C4-2B (cell line): ENCODE measurements around the gene DIABLO.

Experiments
- H3K27ac ChIP-seq: fragments of 450-650 bp; 2 replicates; pipeline ENCODE4 v1.5.1; 2017
- ZFX ChIP-seq: fragments of 450-650 bp; IDR thresholded peaks from 2 replicates; pipeline ENCODE4 v1.6.1; 2017
- TF ChIP-seq, protein P1 (sequence below): fragments of 450-650 bp; conservative IDR thresholded peaks from 2 replicates; pipeline ENCODE4 v1.5.1; 2017; ENCODE audit warnings: mild to moderate bottlenecking

DIABLO gene

DNA sequence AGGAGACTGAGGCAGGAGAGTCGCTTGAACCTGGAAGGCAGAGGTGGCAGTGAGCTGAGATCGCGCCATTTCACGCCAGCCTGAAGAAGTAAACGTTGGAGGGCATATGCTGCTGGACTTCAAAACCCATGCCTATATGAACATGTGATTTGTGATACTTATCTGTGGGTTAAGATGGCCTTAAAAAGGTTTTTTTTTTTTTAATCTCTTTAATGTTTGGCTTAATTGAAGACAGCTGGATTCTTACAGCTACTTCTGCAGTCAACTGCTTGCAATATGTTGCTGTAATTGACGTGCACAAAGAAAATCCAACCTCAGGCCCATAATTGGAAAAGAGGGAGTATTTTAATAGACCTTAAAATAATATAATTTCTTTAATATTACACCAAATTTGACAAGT is 23.8 kb downstream of the DIABLO start:
- TF ChIP-seq, protein P1, sequence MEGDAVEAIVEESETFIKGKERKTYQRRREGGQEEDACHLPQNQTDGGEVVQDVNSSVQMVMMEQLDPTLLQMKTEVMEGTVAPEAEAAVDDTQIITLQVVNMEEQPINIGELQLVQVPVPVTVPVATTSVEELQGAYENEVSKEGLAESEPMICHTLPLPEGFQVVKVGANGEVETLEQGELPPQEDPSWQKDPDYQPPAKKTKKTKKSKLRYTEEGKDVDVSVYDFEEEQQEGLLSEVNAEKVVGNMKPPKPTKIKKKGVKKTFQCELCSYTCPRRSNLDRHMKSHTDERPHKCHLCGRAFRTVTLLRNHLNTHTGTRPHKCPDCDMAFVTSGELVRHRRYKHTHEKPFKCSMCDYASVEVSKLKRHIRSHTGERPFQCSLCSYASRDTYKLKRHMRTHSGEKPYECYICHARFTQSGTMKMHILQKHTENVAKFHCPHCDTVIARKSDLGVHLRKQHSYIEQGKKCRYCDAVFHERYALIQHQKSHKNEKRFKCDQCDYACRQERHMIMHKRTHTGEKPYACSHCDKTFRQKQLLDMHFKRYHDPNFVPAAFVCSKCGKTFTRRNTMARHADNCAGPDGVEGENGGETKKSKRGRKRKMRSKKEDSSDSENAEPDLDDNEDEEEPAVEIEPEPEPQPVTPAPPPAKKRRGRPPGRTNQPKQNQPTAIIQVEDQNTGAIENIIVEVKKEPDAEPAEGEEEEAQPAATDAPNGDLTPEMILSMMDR: no peak
- TF ChIP-seq ZFX: no peak
- H3K27ac ChIP-seq: no peak overlapping the region

DNA sequence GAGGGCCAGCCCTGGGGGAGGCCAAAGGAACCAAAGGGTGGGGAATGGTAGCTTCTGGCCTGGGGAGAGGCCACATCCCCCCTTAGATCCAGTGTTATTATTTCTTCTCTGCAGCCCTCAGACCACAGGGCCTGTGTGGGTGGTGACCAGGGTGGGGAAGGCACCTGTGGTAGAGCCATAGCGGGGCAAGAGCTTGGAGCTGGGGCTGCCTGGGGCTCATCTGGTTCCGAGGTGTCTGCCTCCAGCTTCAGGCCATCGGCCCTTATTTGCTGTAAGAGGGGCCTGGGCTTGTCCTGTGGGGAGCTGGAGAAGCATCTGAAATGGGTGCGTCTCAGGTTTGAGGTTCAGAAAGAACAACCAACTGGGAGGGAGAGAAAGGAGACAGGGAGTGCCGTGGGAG is 24.5 kb downstream of the DIABLO start:
- no peak for TF ChIP-seq ZFX
- TF ChIP-seq, protein P1: no peak
- H3K27ac ChIP-seq: no peak overlapping the region

DNA sequence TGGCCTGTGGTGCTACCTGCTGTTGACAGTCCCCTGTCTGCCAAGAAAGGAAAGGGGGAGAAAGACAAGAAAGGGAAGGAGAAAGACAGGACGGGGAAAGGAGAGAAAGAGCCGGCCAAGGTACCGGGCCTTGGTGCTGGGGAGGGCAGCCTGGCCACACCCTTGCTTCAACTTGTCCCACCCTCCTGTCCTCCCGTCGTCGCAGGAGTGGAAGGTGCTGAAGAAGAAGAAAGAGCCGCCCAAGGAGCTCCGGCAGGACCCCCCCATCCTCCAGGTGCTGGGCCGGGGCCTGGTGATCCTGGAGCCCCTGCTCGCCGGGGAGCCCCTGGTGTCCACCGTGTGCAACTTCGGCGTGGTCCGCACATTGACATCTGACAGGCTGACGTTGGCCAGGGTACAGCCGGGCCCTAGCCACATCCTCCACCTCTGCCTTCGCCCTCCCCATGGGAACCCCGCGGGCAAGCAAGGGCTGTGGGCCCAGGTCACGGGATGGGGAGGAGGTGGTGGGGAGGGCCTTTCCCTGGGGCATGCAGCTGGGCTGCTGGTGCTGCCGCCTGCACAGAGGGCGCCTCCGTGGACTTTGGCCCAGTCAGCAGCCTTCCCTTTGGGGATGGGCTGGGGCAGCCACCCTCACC is 25.2 kb downstream of the DIABLO start:
- H3K27ac ChIP-seq: no peak overlapping the region
- no peak for TF ChIP-seq ZFX
- TF ChIP-seq, protein P1: no peak

DNA sequence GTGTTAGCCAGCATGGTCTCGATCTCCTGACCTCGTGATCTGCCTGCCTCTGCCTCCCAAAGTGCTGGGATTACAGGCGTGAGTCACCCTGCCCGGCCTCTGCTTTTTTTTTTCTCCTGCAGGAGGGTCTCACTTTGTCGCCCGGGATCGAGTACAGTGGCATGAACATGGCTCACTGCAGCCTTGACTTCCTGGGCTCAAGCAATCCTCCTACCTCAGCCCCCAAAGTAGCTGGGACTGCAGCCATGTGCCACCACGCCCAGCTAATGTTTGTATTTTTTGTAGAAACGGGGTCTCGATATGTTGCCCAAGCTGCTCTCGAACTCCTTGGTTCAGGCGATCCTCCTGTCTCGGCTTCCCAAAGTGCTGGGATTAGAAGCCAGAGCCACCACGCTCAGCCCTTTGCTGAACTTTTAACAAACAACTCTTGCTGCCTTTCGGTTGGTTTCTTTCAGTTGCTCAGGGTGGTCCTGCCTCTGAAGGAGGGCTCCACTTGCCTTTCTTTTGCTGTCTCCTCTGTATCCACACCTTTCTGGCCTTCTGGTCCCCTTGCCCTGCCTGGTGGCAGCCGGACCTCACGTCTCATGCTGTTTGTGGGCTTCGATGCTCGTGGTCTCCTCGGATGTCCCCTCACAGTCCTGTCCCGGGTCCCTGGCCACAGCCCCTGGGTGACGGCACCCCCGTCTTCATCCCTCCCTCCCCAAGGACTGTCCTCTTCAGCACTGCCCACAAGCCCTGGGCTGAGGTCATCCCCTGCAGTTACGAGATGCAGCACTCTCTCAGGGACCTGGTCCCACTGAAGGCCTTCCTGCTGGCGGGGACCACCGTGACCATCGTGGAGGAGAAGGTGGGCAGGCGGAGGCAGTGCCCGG is 26.1 kb downstream of the DIABLO start:
- TF ChIP-seq, protein P1: no peak
- no peak for TF ChIP-seq ZFX
- H3K27ac ChIP-seq: no peak overlapping the region

DNA sequence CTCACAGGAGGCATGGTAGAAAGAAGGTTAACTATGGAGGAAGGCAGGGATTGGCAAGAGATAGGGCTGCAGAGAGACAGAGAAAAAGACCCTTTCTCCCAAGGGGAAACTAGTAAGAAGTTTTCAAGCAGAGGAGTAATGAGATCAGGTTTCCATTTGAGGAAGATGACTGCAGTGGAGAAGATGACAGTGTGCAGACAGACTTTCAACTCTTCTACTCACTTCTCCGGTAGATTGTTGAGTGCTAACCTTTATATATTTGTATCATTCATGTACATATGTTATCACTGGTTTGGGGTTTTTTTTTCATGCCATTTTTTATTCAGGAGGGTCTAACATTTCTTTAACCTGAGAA is 28.3 kb downstream of the DIABLO start:
- TF ChIP-seq, protein P1: no peak
- TF ChIP-seq ZFX: no peak
- no peak overlapping the region for H3K27ac ChIP-seq

DNA sequence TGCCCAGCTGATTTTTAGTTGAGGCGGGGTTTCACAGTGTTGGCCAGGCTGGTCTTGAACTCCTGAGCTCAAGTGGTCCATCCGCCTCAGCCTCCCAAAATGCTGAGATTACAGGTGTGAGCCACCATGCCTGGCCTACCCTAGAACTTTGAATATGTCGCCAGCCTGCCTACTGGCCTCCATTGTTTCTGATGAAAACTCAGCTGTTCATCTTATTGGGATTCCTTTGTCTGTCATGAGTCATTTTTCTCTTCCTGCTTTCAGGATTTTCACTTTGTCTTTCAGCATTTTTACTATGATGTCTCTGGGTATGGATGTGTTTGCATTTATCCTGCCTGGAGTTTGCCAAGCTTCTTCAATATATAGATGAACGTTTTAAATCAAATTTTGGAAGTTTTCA is 30.4 kb downstream of the DIABLO start:
- TF ChIP-seq, protein P1: no peak
- no peak for TF ChIP-seq ZFX
- H3K27ac ChIP-seq: no peak overlapping the region

DNA sequence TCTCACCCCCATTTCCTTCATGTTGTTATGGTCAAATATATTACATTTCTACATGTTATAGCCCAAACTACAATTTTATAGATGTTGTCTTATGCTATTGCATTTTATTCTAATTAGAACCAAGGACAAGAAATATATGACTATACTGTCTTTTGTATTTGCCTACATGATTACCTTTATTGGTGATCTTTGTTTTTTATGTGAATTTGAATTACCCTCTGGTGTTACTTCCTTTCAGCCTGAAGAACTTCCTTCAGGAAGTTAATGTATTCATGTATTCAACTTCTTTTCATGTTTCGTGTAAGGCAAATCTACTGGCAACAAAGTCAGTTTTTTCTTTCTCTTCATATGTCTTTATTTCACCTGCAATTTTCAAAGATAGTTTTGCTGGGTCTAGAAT is 31.0 kb downstream of the DIABLO start:
- TF ChIP-seq, protein P1: no peak
- no peak for TF ChIP-seq ZFX
- H3K27ac ChIP-seq: no peak overlapping the region
